Measurements from ENCODE around the gene DYSF. TPM values are rescaled to one million over a fixed set of nuclear protein-coding genes. Genes with fewer than 3 reads are reported as not detected.
"Not testable (repeated sequence)": the region's sequence is repeated elsewhere in the genome, so short reads cannot be mapped to it uniquely, and the experiment has no call there.

Gene DYSF
- total RNA-seq, 1 donor from 2014 or later: 37.7 TPM

DNA sequence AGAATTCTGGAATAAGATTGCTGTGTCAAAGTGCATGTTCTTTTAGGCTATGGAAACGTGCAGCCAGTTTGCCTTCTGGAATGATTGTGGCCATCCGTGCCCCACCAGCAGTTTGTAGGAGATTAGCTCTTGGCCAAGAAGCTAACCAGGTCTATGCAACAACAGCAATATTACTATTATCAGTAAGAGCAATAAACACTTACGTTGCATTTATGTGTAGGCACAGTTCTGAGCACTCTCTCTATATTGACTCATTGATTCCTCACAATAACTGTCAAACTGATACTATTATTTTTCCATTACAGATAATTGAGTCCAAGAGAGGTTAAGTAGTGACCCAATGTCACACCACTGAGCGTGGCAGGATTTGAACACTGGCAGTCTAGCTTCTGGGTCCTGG is 186.4 kb downstream of the DYSF start:
- no peaks in the 10 kb centered on the region for H3K27me3 ChIP-seq
- DNase-seq: no peak
- no peaks in the 10 kb centered on the region for H3K4me1 ChIP-seq
- ATAC-seq: no peak
- no peaks in the 10 kb centered on the region for H3K36me3 ChIP-seq
- TF ChIP-seq, protein P1, sequence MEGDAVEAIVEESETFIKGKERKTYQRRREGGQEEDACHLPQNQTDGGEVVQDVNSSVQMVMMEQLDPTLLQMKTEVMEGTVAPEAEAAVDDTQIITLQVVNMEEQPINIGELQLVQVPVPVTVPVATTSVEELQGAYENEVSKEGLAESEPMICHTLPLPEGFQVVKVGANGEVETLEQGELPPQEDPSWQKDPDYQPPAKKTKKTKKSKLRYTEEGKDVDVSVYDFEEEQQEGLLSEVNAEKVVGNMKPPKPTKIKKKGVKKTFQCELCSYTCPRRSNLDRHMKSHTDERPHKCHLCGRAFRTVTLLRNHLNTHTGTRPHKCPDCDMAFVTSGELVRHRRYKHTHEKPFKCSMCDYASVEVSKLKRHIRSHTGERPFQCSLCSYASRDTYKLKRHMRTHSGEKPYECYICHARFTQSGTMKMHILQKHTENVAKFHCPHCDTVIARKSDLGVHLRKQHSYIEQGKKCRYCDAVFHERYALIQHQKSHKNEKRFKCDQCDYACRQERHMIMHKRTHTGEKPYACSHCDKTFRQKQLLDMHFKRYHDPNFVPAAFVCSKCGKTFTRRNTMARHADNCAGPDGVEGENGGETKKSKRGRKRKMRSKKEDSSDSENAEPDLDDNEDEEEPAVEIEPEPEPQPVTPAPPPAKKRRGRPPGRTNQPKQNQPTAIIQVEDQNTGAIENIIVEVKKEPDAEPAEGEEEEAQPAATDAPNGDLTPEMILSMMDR (IDR thresholded peaks at IDR 0.05): no peak
- no peak overlapping the region for H3K27ac ChIP-seq
- intact Hi-C loops (cut with DNase I): no loop called here
- H3K4me3 ChIP-seq: no peak overlapping the region
- H3K9me3 ChIP-seq: no peaks in the 10 kb centered on the region

DNA sequence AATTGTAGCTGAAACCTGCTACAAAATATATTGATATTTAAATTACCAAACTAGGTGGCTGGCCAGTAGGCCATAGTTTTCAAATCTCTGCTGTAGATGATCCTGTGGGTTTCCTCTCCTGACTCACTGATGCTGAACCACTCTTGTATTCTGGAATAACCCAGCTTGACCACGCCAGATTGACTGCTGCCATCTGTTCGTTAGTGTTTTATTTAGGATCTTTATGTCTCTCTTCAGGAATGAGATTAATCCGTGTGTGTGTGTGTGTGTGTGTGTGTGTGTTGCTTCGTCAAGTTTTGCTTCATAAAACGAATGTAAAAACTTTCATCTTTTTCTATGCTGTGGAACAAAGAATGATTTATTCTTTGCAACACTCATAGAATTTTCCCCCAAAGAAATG is 187.1 kb downstream of the DYSF start:
- ATAC-seq (no peak), DNase-seq (no peak)
- Histone ChIP-seq H3K27ac (no peak overlapping the region), H3K4me3 (no peak overlapping the region), H3K9me3 (no peaks in the 10 kb centered on the region), H3K36me3 (no peaks in the 10 kb centered on the region), H3K27me3 (no peaks in the 10 kb centered on the region), H3K4me1 (no peaks in the 10 kb centered on the region)
- intact Hi-C loops (cut with DNase I): no loop called here
- TF ChIP-seq, protein P1 (IDR thresholded peaks at IDR 0.05): no peak

DNA sequence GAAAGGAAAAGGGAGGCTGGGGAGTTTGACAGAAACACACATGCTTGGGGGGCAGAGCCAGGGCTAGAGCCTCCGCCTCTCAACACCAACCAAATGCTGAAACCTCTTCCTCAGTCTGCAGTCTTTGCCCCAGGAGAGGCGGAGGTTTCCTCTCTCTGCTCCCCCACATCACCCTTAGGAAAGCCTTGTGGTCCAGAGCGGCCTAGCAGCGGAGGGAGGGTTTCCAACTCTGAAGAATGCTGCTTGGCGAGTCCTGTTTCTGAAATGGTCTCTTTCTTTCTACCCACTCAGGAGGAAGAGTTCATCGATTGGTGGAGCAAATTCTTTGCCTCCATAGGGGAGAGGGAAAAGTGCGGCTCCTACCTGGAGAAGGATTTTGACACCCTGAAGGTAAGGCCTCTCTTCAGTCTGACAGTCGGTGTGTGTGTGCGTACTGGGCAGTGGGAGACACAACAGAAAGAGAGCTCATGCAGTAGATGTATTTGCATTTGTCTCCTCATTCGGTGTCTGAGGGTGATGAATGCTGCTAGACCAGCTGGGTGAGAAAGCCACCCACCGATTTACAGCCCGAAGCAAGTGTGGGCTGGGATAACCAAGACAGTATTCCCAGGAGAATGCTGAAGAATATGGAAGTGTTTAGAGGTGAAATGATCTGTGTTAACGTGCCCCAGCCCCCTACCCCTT is 190.5 kb downstream of the DYSF start:
- Histone ChIP-seq H3K4me1 (no peaks in the 10 kb centered on the region), H3K9me3 (no peaks in the 10 kb centered on the region), H3K27ac (no peak overlapping the region), H3K36me3 (no peaks in the 10 kb centered on the region), H3K27me3 (no peaks in the 10 kb centered on the region), H3K4me3 (no peak overlapping the region)
- intact Hi-C loops (cut with DNase I): no loop called here
- no peak for ATAC-seq
- no peak for DNase-seq
- TF ChIP-seq, protein P1 (IDR thresholded peaks at IDR 0.05): no peak

DNA sequence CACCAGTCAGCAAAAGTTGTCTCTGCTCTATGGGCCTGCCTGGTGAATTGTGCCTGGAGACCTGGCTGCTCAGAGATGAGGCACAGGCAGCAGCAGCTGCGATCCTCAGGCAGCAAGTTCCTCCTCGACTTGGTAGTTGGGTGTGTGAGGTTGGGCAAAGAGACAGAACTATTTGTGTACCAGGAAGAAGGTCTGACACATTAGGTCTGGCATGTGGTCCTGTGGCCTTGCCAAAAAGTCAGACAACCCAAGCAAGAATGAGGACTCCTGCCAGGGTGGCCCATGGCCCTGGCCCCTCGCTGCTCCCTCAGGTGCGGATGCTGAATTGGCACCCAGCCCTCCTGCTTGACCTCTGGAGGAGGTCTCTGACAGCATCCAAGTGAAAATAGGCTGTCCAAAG is 192.7 kb downstream of the DYSF start:
- intact Hi-C loops (cut with DNase I): no loop called here
- no peaks in the 10 kb centered on the region for H3K36me3 ChIP-seq

DNA sequence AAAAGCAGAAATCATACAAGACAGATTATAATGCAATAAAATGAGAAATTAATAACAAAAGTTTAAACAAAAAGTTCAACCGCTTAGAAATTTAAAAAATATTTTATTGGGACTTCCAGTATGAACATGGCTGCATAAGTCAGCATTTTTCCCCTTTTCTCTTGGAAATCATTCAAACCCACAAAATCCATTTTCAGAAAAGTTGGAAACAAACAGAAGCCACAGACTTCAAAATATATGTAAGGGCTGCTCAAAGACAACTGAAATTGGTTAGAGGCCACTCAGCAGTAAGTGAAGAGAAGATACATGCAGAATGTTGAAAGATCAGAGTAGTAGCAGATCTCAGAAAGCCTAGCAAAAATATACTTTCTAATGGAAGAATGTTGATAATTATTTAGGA is 194.0 kb downstream of the DYSF start:
- Histone ChIP-seq H3K27ac (no peak overlapping the region), H3K36me3 (no peaks in the 10 kb centered on the region), H3K4me1 (no peaks in the 10 kb centered on the region), H3K27me3 (no peaks in the 10 kb centered on the region), H3K4me3 (no peak overlapping the region), H3K9me3 (no peaks in the 10 kb centered on the region)
- intact Hi-C loops (cut with DNase I): no loop called here
- TF ChIP-seq, protein P1 (IDR thresholded peaks at IDR 0.05): no peak
- DNase-seq (no peak), ATAC-seq (no peak)

More for the DNA sequence above, 192.7 kb downstream of the DYSF start:
- H3K4me3 ChIP-seq: no peak overlapping the region
- no peaks in the 10 kb centered on the region for H3K27me3 ChIP-seq
- ATAC-seq (peak; percentile 33), DNase-seq (no peak)
- H3K27ac ChIP-seq: no peak overlapping the region
- no peaks in the 10 kb centered on the region for H3K4me1 ChIP-seq
- TF ChIP-seq, protein P1 (IDR thresholded peaks at IDR 0.05): no peak
- no peaks in the 10 kb centered on the region for H3K9me3 ChIP-seq

DNA sequence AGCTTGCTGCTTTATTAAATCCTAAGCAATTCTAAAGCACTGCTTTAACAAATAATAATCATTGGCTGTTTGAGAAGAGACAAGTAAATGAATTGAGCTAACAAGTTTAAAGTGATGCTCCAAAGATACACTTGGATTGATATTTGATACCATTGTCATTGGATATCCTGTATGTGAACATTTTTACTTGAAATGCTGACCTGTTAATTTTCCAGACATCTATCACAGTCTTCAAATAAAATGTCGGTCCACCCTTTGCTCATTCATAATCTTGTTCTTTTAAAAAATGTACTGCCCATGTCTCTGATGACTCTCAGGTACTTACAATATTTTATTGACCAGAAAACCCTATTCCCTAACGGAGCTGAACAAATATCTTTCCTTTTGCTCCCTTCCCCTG is 202.1 kb downstream of the DYSF start:
- TF ChIP-seq, protein P1 (IDR thresholded peaks at IDR 0.05): no peak
- DNase-seq: no peak
- no peaks in the 10 kb centered on the region for H3K36me3 ChIP-seq
- intact Hi-C loops (cut with DNase I): no loop called here
- ATAC-seq: no peak
- H3K4me1 ChIP-seq: no peaks in the 10 kb centered on the region
- no peaks in the 10 kb centered on the region for H3K27me3 ChIP-seq
- H3K9me3 ChIP-seq: no peaks in the 10 kb centered on the region
- no peak overlapping the region for H3K4me3 ChIP-seq
- no peak overlapping the region for H3K27ac ChIP-seq

DNA sequence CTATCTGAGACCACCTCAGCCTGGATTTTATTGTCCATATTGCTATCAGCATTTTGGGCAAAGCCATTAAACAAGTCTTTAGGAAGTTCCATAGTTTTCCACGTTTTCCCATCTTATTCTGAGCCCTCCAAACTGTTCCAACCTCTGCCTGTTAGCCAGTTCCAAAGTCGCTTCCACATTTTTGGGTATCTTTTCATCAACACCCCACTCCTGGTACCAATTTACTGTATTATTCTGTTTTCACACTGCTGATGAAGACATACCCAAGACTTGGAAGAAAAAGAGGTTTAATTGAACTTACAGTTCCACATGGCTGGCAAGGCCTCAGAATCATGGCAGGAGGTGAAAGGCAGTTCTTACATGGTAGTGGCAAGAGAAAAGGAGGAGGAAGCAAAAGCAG is 204.9 kb downstream of the DYSF start:
- DNase-seq; H3K27ac ChIP-seq; H3K4me1 ChIP-seq; H3K27me3 ChIP-seq; ATAC-seq; H3K4me3 ChIP-seq; intact Hi-C loops (cut with DNase I); H3K9me3 ChIP-seq; H3K36me3 ChIP-seq: not testable (repeated sequence)
